ENCODE data around the gene EXOC6B. TPM values are rescaled to one million over a fixed set of nuclear protein-coding genes. Genes with fewer than 3 reads are reported as not detected.

EXOC6B gene
- total RNA-seq, 2 experiments from 2014 or later: 16.9 to 17.5 TPM

DNA sequence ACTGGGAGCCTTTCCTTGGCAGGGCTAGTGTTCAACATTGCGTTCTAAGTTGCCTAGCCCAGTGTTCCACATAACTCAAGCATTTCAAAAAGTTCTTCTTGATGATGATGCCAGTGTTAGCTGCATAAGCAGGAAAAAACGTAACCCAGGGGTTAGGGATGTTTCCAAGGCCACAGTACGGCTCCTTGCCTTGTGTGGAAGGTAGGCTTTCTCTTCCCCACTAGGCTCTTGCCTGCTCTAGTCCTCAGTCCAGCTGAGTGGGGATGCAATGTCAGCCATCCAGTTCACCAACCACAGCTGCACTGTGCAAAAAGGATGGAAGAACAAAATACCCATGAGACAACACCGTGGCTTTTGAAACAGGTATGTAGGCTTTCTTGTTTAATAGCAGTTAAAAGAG lies 650.2 kb downstream of the EXOC6B start:
- ATAC-seq (ENCODE audit: poor library complexity) (no peak), DNase-seq (no peak)
- H3K27ac Mint-ChIP-seq: no peak overlapping the region
- H3K9me3 Mint-ChIP-seq: no peaks in the 10 kb centered on the region
- H3K9me3 ChIP-seq (ENCODE audit: control insufficient read depth in 1 of 2, insufficient read depth in 1 of 2, low read length in 2 of 2): no peaks in the 10 kb centered on the region
- CTCF ChIA-PET: no interaction called here
- H3K27me3 ChIP-seq (ENCODE audit: control insufficient read depth in 1 of 2, insufficient read depth in 2 of 2, low read length in 2 of 2): no peaks in the 10 kb centered on the region
- no peak overlapping the region for H3K4me3 Mint-ChIP-seq
- no peak overlapping the region for H3K4me3 ChIP-seq (ENCODE audit: low read length)
- intact Hi-C loops (cut with DNase I, micrococcal nuclease): no loop called here
- no peak overlapping the region for H3K27ac ChIP-seq (ENCODE audit: low read depth in 1 of 2, low read length in 2 of 2)
- no peak for TF ChIP-seq CTCF (IDR thresholded peaks at IDR 0.05)
- peaks cover 13% of the 10 kb centered on the region for H3K36me3 ChIP-seq (ENCODE audit: insufficient read depth, low read length)
- H3K27me3 Mint-ChIP-seq: no peaks in the 10 kb centered on the region
- no peaks in the 10 kb centered on the region for H3K4me1 ChIP-seq (ENCODE audit: insufficient read depth, low read length)
- H3K4me1 Mint-ChIP-seq (ENCODE audit: low read depth): no peaks in the 10 kb centered on the region
- POLR2A ChIA-PET: no interaction called here
- peaks cover 48% of the 10 kb centered on the region for H3K36me3 Mint-ChIP-seq (ENCODE audit: low read depth)

DNA sequence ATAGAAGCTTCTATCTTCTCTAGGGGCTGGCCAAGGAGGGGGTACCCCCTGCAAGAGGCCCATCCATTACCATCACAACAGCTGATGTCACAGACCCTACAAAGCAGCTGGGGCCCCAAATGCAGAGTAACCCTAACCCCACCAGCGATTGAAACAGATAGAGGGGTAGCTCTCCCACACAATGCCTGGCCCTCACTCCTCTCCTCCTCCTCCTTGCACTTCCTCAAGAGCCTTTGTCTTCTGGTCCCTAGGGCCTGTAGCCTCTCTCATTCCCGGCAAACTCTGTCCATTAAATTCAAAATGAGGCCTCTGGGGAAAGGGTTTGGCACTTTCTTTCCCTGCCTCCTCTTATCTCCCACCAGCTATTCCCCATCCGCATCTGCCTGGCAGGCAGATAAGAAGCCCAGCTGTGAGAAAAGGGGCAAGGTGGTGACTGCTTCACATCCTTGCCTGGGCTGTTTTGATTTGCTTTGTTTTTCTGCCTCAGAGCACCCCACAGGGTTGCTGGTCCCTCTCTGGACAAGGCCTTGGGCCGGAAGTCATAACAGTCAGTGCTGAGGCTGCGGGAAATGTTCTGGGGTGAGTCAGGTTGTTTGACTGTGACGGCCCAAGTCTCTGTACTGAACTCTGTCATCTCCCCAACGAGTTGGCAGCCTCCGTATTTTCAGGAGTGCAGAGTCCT lies 652.1 kb downstream of the EXOC6B start:
- ATAC-seq (ENCODE audit: poor library complexity): no peak
- Histone ChIP-seq H3K27me3 (ENCODE audit: control insufficient read depth in 1 of 2, insufficient read depth in 2 of 2, low read length in 2 of 2) (no peaks in the 10 kb centered on the region), H3K36me3 (ENCODE audit: insufficient read depth, low read length) (peaks cover 6% of the 10 kb centered on the region), H3K4me1 (ENCODE audit: insufficient read depth, low read length) (no peaks in the 10 kb centered on the region), H3K4me3 (ENCODE audit: low read length) (no peak overlapping the region), H3K27ac (ENCODE audit: low read depth in 1 of 2, low read length in 2 of 2) (no peak overlapping the region), H3K9me3 (ENCODE audit: control insufficient read depth in 1 of 2, insufficient read depth in 1 of 2, low read length in 2 of 2) (no peaks in the 10 kb centered on the region)
- ChIA-PET CTCF (no interaction called here), POLR2A (no interaction called here)
- Mint-ChIP-seq H3K27me3 (no peaks in the 10 kb centered on the region), H3K27ac (no peak overlapping the region), H3K36me3 (ENCODE audit: low read depth) (peaks cover 35% of the 10 kb centered on the region), H3K9me3 (peaks cover 2% of the 10 kb centered on the region), H3K4me1 (ENCODE audit: low read depth) (no peaks in the 10 kb centered on the region), H3K4me3 (no peak overlapping the region)
- no peak for TF ChIP-seq CTCF (IDR thresholded peaks at IDR 0.05)
- DNase-seq: no peak
- intact Hi-C loops (cut with DNase I, micrococcal nuclease): no loop called here

- peaks cover 22% of the 10 kb centered on the region for H3K36me3 Mint-ChIP-seq (ENCODE audit: low read depth)
- H3K27ac ChIP-seq (ENCODE audit: low read depth in 1 of 2, low read length in 2 of 2): no peak overlapping the region
- H3K27me3 ChIP-seq (ENCODE audit: control insufficient read depth in 1 of 2, insufficient read depth in 2 of 2, low read length in 2 of 2): no peaks in the 10 kb centered on the region
- no peaks in the 10 kb centered on the region for H3K9me3 ChIP-seq (ENCODE audit: control insufficient read depth in 1 of 2, insufficient read depth in 1 of 2, low read length in 2 of 2)
- H3K4me1 Mint-ChIP-seq (ENCODE audit: low read depth): no peaks in the 10 kb centered on the region
- intact Hi-C loops (cut with DNase I, micrococcal nuclease): no loop called here
- no peak overlapping the region for H3K4me3 ChIP-seq (ENCODE audit: low read length)
- no peak overlapping the region for H3K4me3 Mint-ChIP-seq
- H3K4me1 ChIP-seq (ENCODE audit: insufficient read depth, low read length): no peaks in the 10 kb centered on the region
- H3K27me3 Mint-ChIP-seq: no peaks in the 10 kb centered on the region
- TF ChIP-seq CTCF (IDR thresholded peaks at IDR 0.05): no peak
- CTCF ChIA-PET: no interaction called here
- ATAC-seq (ENCODE audit: poor library complexity) (no peak), DNase-seq (no peak)
- POLR2A ChIA-PET: no interaction called here
- H3K36me3 ChIP-seq (ENCODE audit: insufficient read depth, low read length): no peaks in the 10 kb centered on the region
- H3K27ac Mint-ChIP-seq: no peak overlapping the region
- H3K9me3 Mint-ChIP-seq: peaks cover 2% of the 10 kb centered on the region
These were observed 653.4 kb downstream of the EXOC6B start for GRCh38 chr2:72172478-72172877.
